ENCODE measurements around the gene SV2A. TPM values are rescaled to one million over a fixed set of nuclear protein-coding genes. Genes with fewer than 3 reads are reported as not detected.

SV2A gene
- polyA plus RNA-seq, 1 donor (not counting 4 experiments of a cell fraction or from before 2014, with no cell fraction given): 0.28 TPM

GRCh38 chr1:149931212-149931790 lies 13.7 kb upstream of the SV2A start:
- Histone ChIP-seq H3K9me3 (ENCODE audit: control insufficient read depth, low read depth, low read length) (no peaks in the 10 kb centered on the region), H3K4me3 (ENCODE audit: control insufficient read depth in 2 of 3, extremely low read depth in 1 of 3, insufficient read depth in 2 of 3, low read depth in 1 of 3, low read length in 3 of 3) (no peak overlapping the region), H3K27me3 (ENCODE audit: control insufficient read depth, extremely low read depth, insufficient read depth, low read length) (no peaks in the 10 kb centered on the region), H2AFZ (ENCODE audit: control insufficient read depth, low read length) (no peak overlapping the region), H3K4me1 (ENCODE audit: control insufficient read depth, extremely low read depth, insufficient read depth, low read length) (peaks cover 33% of the 10 kb centered on the region), H3K9me1 (ENCODE audit: control insufficient read depth, extremely low read depth, insufficient read depth, low read length) (no peaks in the 10 kb centered on the region), H4K20me1 (ENCODE audit: control insufficient read depth, extremely low read depth, insufficient read depth, low read length) (peaks cover 1% of the 10 kb centered on the region), H3K27ac (ENCODE audit: control insufficient read depth, insufficient read depth, low read length) (peak overlapping the region; percentile 5), H3K79me2 (ENCODE audit: control insufficient read depth, insufficient read depth, low read length) (peaks cover 20% of the 10 kb centered on the region), H3K9ac (ENCODE audit: control insufficient read depth, extremely low read depth, insufficient read depth, low read length) (no peak overlapping the region), H3K36me3 (ENCODE audit: control insufficient read depth in 2 of 2, extremely low read depth in 1 of 2, insufficient read depth in 2 of 2, low read length in 2 of 2) (peaks cover 9% of the 10 kb centered on the region in 2 experiments), H3K4me2 (ENCODE audit: control insufficient read depth, extremely low read depth, insufficient read depth, low read depth, low read length) (peak overlapping the region; percentile 42)
- DNase-seq (ENCODE audit: low read depth, low spot score) (no peak), FAIRE-seq (no peak)
- TF ChIP-seq EZH2 (IDR thresholded peaks at IDR 0.05; ENCODE audit: low read length) (no peak), CTCF (optimal IDR thresholded peaks at IDR 0.05 in 1 of 3, IDR thresholded peaks at IDR 0.05 in 1 of 3, conservative IDR thresholded peaks at IDR 0.05 in 1 of 3; ENCODE audit: extremely low read depth in 1 of 3, insufficient read depth in 2 of 3, low read length in 3 of 3) (no peak)
- dilution Hi-C loops (cut with MboI; ENCODE audit: extremely low pct_ligation_motif_present, low sequenced_read_pairs): no loop called here

GRCh38 chr1:149929856-149930255 lies 12.2 kb upstream of the SV2A start:
- FAIRE-seq (no peak), DNase-seq (ENCODE audit: low read depth, low spot score) (no peak)
- H3K4me1 ChIP-seq (ENCODE audit: control insufficient read depth, extremely low read depth, insufficient read depth, low read length): peaks cover 31% of the 10 kb centered on the region
- TF ChIP-seq CTCF (optimal IDR thresholded peaks at IDR 0.05 in 1 of 3, IDR thresholded peaks at IDR 0.05 in 1 of 3, conservative IDR thresholded peaks at IDR 0.05 in 1 of 3; ENCODE audit: extremely low read depth in 1 of 3, insufficient read depth in 2 of 3, low read length in 3 of 3): no peak
- TF ChIP-seq EZH2 (IDR thresholded peaks at IDR 0.05; ENCODE audit: low read length): no peak
- peaks cover 22 to 24% of the 10 kb centered on the region in 2 experiments for H3K36me3 ChIP-seq (ENCODE audit: control insufficient read depth in 2 of 2, extremely low read depth in 1 of 2, insufficient read depth in 2 of 2, low read length in 2 of 2)
- H3K9me3 ChIP-seq (ENCODE audit: control insufficient read depth, low read depth, low read length): no peaks in the 10 kb centered on the region
- dilution Hi-C loops (cut with MboI; ENCODE audit: extremely low pct_ligation_motif_present, low sequenced_read_pairs): no loop called here
- H3K27me3 ChIP-seq (ENCODE audit: control insufficient read depth, extremely low read depth, insufficient read depth, low read length): no peaks in the 10 kb centered on the region
- no peak overlapping the region for H2AFZ ChIP-seq (ENCODE audit: control insufficient read depth, low read length)
- H3K4me2 ChIP-seq (ENCODE audit: control insufficient read depth, extremely low read depth, insufficient read depth, low read depth, low read length): no peak overlapping the region
- H3K79me2 ChIP-seq (ENCODE audit: control insufficient read depth, insufficient read depth, low read length): peaks cover 27% of the 10 kb centered on the region
- no peak overlapping the region for H3K4me3 ChIP-seq (ENCODE audit: control insufficient read depth in 2 of 3, extremely low read depth in 1 of 3, insufficient read depth in 2 of 3, low read depth in 1 of 3, low read length in 3 of 3)
- no peaks in the 10 kb centered on the region for H3K9me1 ChIP-seq (ENCODE audit: control insufficient read depth, extremely low read depth, insufficient read depth, low read length)
- H4K20me1 ChIP-seq (ENCODE audit: control insufficient read depth, extremely low read depth, insufficient read depth, low read length): peaks cover 3% of the 10 kb centered on the region
- H3K27ac ChIP-seq (ENCODE audit: control insufficient read depth, insufficient read depth, low read length): no peak overlapping the region
- no peak overlapping the region for H3K9ac ChIP-seq (ENCODE audit: control insufficient read depth, extremely low read depth, insufficient read depth, low read length)

All from keratinocyte (primary cell).